HEK293T (cell line): ENCODE results near the gene KRTAP12-1.
"Not testable (repeated sequence)": the region's sequence is repeated elsewhere in the genome, so short reads cannot be mapped to it uniquely, and the experiment has no call there.

ENCODE experiments used
- CTCF ChIA-PET: fragments of 350-600 bp; formaldehyde crosslinking; extraction: SDS; loops from one replicate; lab custom pipeline; 2021; ENCODE audit warnings: antibody characterized with exemption, inconsistent platforms; lab: Yijun Ruan, JAX
- POLR2A ChIA-PET: fragments of 350-600 bp; formaldehyde crosslinking; extraction: SDS; loops from one replicate; lab custom pipeline; 2020; ENCODE audit warnings: antibody characterized with exemption, inconsistent platforms; lab: Yijun Ruan, JAX
- DNase-seq: peaks from one replicate; pipeline ENCODE4 v3.0.0; 2012; ENCODE audit warnings: mixed read lengths; ENCODE audit errors: extremely low spot score
- ARNT ChIP-seq: fragments of 450-650 bp; IDR thresholded peaks from 2 replicates; pipeline ENCODE4 v1.6.1; 2017; ENCODE audit warnings: mild to moderate bottlenecking
- BHLHE40 ChIP-seq: fragments of 450-650 bp; IDR thresholded peaks from 2 replicates; pipeline ENCODE4 v1.6.1; 2016; ENCODE audit warnings: mild to moderate bottlenecking, moderate library complexity, borderline replicate concordance
- CTBP1 ChIP-seq: fragments of 450-650 bp; IDR thresholded peaks from 2 replicates; pipeline ENCODE4 v1.6.1; 2016; ENCODE audit warnings: borderline replicate concordance
- ELF4 ChIP-seq: fragments of 450-650 bp; IDR thresholded peaks from 2 replicates; pipeline ENCODE4 v1.6.1; 2017; ENCODE audit warnings: antibody characterized with exemption
- FOXA1 ChIP-seq: fragments of 450-650 bp; IDR thresholded peaks from 2 replicates; pipeline ENCODE4 v1.6.1; 2016; ENCODE audit warnings: mild to moderate bottlenecking
- FOXK2 ChIP-seq: fragments of 450-650 bp; IDR thresholded peaks from 2 replicates; pipeline ENCODE4 v1.6.1; 2016; ENCODE audit warnings: mild to moderate bottlenecking
- FOXM1 ChIP-seq: fragments of 450-650 bp; IDR thresholded peaks from 2 replicates; pipeline ENCODE4 v1.6.1; 2017; ENCODE audit warnings: mild to moderate bottlenecking, borderline replicate concordance
- HDGF ChIP-seq: fragments of 450-650 bp; IDR thresholded peaks from 2 replicates; pipeline ENCODE4 v1.6.1; 2017; ENCODE audit warnings: antibody characterized with exemption, borderline replicate concordance
- L3MBTL2 ChIP-seq: fragments of 450-650 bp; conservative IDR thresholded peaks from 2 replicates; pipeline ENCODE4 v1.6.1; 2016; ENCODE audit warnings: mild to moderate bottlenecking
- LEF1 ChIP-seq: fragments of 450-650 bp; IDR thresholded peaks from 2 replicates; pipeline ENCODE4 v1.6.1; 2017; ENCODE audit warnings: mild to moderate bottlenecking, borderline replicate concordance
- NFRKB ChIP-seq: fragments of 450-650 bp; IDR thresholded peaks from 2 replicates; pipeline ENCODE4 v1.6.1; 2016; ENCODE audit warnings: mild to moderate bottlenecking, moderate library complexity
- SP1 ChIP-seq: fragments of 450-650 bp; IDR thresholded peaks from 2 replicates; pipeline ENCODE4 v1.6.1; 2017
- SUZ12 ChIP-seq: fragments of 450-650 bp; IDR thresholded peaks from 2 replicates; pipeline ENCODE4 v1.6.1; 2016; ENCODE audit warnings: mild to moderate bottlenecking
- TARDBP ChIP-seq: fragments of 450-650 bp; IDR thresholded peaks from 2 replicates; pipeline ENCODE4 v1.6.1; 2016
- ZNF384 ChIP-seq: fragments of 450-650 bp; IDR thresholded peaks from 2 replicates; pipeline ENCODE4 v1.6.1; 2016
- TF ChIP-seq, protein P1 (sequence below): fragments of 450-650 bp; IDR thresholded peaks from 2 replicates; pipeline ENCODE4 v1.6.1; 2016

The KRTAP12-1 gene

DNA sequence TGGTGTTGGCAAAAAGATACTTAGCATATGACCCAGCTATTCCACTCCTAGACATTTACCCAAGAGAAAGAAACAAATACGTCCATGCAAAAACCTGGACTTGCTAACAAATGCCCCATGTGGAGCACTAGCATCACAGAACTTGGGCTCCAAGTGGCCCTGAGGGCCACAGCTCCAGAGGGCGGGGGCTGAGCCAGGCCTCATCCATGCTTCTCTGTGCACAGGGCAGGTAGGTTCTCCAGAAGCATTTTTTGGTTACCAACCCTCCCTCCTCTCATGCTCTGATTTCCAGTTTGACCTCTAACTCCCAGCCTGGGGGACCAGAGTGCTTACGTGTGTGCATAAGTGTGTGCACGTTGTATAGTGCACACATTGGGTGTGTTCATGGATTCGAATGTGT is 17.3 kb downstream of the KRTAP12-1 start:
- ChIA-PET CTCF (no interaction called here), POLR2A (no interaction called here)
- TF ChIP-seq FOXM1 (no peak), ELF4 (no peak), FOXK2 (no peak), TARDBP (no peak), FOXA1 (no peak), SUZ12 (no peak), LEF1 (no peak), CTBP1 (no peak), L3MBTL2 (no peak), HDGF (no peak), SP1 (no peak), NFRKB (no peak), ZNF384 (no peak), BHLHE40 (no peak), ARNT (no peak)
- TF ChIP-seq, protein P1, sequence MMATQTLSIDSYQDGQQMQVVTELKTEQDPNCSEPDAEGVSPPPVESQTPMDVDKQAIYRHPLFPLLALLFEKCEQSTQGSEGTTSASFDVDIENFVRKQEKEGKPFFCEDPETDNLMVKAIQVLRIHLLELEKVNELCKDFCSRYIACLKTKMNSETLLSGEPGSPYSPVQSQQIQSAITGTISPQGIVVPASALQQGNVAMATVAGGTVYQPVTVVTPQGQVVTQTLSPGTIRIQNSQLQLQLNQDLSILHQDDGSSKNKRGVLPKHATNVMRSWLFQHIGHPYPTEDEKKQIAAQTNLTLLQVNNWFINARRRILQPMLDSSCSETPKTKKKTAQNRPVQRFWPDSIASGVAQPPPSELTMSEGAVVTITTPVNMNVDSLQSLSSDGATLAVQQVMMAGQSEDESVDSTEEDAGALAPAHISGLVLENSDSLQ = no peak
- no peak for DNase-seq

DNA sequence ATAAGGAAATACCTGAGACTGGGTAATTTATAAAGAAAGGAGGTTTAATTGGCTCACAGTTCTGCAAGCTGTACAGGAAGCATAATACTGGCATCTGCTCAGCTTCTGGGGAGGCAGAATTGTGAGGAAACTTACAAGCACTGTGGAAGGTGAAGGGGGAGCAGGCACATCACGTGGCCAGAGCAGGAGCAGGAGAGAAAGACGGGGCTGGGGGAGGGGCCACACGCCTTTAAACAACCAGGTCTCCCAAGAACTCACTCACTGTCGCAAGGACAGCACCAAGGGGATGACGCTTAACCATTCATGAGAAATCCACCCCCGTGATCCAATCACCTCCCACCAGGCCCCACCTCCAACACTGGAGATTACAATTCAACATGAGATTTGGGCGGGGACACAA is 20.4 kb downstream of the KRTAP12-1 start:
- CTCF ChIA-PET, POLR2A ChIA-PET, DNase-seq: not testable (repeated sequence)

DNA sequence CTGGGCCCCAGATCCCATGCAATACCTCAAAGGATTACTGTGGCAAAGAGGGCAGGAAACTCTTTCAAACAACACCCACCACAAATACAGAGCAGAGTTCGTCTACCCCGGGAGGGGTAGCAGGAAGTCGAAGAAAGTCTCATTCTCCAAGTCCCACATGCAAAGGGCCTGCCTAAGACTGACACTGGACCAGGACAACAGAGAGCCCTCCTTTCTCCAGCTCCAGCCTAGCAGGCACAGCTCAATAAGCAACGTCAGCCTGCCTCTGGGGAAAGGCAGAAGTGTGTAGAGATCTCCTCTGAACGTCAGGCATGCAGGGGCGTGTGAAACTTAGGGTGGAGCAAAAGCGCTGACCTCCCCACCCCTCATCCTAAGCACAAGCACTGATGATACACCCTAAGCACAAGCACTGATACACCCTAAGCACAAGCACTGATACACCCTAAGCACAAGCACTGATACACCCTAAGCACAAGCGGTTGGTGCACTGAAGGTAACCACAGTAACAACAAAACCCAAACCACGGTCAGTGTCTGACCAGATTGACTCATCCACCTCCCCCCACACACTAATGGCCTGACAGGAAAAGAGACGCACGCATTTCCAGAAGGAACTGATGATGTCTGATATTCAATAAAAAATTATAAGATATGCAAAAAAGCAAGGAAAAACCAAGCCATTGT is 22.9 kb downstream of the KRTAP12-1 start:
- CTCF ChIA-PET = no interaction called here
- no peak for DNase-seq
- POLR2A ChIA-PET = no interaction called here
- TF ChIP-seq BHLHE40 (no peak), ZNF384 (no peak), TARDBP (no peak), ARNT (no peak), LEF1 (no peak), SP1 (no peak), NFRKB (no peak), FOXA1 (no peak), HDGF (no peak), CTBP1 (no peak), FOXM1 (no peak), L3MBTL2 (no peak)
- TF ChIP-seq, protein P1 = no peak

DNA sequence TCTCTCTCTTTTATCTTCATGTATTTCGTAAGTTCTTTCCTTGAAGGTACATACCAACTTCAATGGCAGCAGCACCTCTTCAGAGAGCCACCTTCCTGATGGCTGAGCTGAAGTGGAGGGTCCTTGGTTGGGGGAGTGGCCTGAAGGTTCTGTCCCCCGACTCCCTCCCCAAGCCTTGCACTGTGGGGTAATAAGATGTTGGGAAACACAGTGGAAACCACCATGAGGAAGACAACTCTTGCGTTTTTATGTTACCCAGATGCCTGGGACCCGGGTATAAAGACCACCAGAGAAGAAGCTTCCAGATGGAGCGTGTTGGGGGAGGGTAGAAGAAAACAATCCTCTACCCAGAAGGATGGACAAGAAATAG is 23.4 kb downstream of the KRTAP12-1 start:
- ChIA-PET CTCF (interaction anchor here (0.7 kb wide), 1 partner anchor 153 kb away, joined by 3 read pairs; no protein-coding TSS in a partner anchor), POLR2A (no interaction called here)
- no peak for TF ChIP-seq SP1
- TF ChIP-seq NFRKB = no peak
- no peak for TF ChIP-seq ELF4
- TF ChIP-seq CTBP1 = no peak
- TF ChIP-seq FOXK2 = no peak
- TF ChIP-seq TARDBP = no peak
- no peak for TF ChIP-seq ZNF384
- TF ChIP-seq SUZ12 = no peak
- no peak for TF ChIP-seq ARNT
- TF ChIP-seq HDGF = no peak
- TF ChIP-seq, protein P1 = no peak
- TF ChIP-seq FOXA1 = no peak
- TF ChIP-seq BHLHE40 = no peak
- no peak for TF ChIP-seq LEF1
- TF ChIP-seq L3MBTL2 = no peak
- no peak for TF ChIP-seq FOXM1

DNA sequence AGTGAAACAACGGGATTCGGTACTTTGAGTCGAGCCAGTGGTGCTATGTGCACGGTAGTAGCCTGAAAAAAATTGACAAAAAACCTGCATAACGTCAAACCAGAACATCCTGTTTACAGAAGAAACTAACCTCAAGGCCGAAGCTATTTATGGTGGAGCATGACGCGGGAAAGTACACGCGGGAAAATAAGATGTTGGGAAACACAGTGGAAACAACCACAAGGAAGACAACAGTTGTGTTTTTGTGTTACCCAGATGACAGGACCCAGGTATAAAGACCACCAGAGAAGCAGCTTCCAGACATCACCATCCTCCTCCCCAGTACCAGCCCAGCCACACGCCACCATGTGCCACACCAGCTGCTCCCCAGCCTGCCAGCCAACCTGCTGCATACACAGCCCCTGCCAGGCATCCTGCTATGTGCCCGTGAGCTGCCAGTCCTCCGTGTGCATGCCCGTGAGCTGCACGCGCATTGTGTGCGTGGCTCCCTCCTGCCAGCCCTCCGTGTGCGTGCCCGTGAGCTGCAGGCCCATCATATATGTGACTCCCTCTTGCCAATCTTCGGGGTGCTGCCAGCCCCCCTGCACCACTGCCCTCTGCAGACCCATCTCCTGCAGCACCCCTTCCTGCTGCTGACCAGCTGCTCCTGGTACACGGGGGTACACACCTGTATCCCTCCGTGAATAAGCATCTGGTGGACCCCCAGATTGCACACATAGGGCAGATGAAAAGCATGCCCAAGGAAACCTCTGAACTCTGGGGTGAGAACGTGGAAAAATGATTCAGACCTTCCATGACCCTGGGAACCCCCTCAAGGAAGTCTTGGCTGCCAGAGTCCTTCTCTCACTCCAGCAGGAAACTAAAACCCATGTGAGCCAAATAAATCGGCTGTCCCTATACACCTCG is 24.1 kb downstream of the KRTAP12-1 start, which contains the start of gene KRTAP12-3:
KRTAP12-3 (plus strand) TSS at position 298 of the 906 bp plus-strand sequence; CDS start at position 346, 48 bp downstream.
- TF ChIP-seq FOXM1 = no peak
- no peak for TF ChIP-seq TARDBP
- TF ChIP-seq L3MBTL2 = no peak
- TF ChIP-seq LEF1 = no peak
- TF ChIP-seq, protein P1 = no peak
- TF ChIP-seq SP1 = no peak
- no peak for TF ChIP-seq FOXK2
- no peak for TF ChIP-seq HDGF
- ChIA-PET POLR2A (no interaction called here), CTCF (interaction anchor here (0.7 kb wide), 1 partner anchor 152 kb away, joined by 3 read pairs; no protein-coding TSS in a partner anchor)
- no peak for DNase-seq

More for the DNA sequence above, 23.4 kb downstream of the KRTAP12-1 start:
- no peak for DNase-seq
